SU-DHL-6 (cell line): ENCODE results near the gene APOE.
"Not testable (repeated sequence)": the region's sequence is repeated elsewhere in the genome, so short reads cannot be mapped to it uniquely, and the experiment has no call there.

ENCODE experiments used
- CTCF ChIP-seq: fragments of 200-600 bp; sonication (generic); IDR thresholded peaks from one replicate; pipeline ENCODE4 v1.5.1; 2017; ENCODE audit warnings: antibody characterized with exemption, mild to moderate bottlenecking, low read length, moderate library complexity; ENCODE audit not compliant: insufficient read depth, poor library complexity, severe bottlenecking
- EZH2phosphoT487 ChIP-seq: fragments of 200-600 bp; sonication (generic), shearing (Covaris generic); conservative IDR thresholded peaks from 2 replicates; pipeline ENCODE4 v1.6.1; 2018; ENCODE audit warnings: mild to moderate bottlenecking, antibody characterized with exemption, low read length, moderate library complexity, mixed read lengths

- TF ChIP-seq CTCF, EZH2phosphoT487: not testable (repeated sequence)
Observed at GRCh38 chr19:44911896-44912295, 6.3 kb downstream of the APOE start.
